ENCODE measurements around the gene NKG7.
"Not testable (repeated sequence)": the region's sequence is repeated elsewhere in the genome, so short reads cannot be mapped to it uniquely, and the experiment has no call there.

The NKG7 gene

DNA sequence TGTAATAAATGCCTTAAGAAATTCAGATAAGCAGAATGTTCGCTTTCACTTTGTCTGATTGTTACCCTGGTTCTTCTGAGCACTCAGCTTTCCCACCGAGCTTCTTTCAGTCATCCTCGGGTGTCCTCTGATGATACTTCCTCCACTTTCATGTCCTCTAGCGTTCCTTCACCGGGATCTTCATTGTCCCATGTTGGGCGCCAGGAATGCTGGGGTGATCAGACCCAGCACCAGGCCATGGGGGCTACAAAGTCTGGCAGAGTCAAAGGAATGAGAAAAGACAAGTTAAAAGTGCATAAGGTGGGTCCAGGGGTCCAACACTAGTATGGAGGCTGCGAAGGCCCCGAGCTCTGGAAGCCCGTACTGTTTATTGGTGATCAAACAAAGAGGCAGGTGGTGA, 29.7 kb upstream of the NKG7 start:
- H4K20me1 ChIP-seq (ENCODE audit: insufficient read depth, low read length) = no peaks in the 10 kb centered on the region
- H3K4me2 ChIP-seq (ENCODE audit: low read length) = no peak overlapping the region
- no peaks in the 10 kb centered on the region for H3K9me2 ChIP-seq (ENCODE audit: low read depth, low read length)
- H2AFZ ChIP-seq (ENCODE audit: low read length) = no peak overlapping the region
- H3K27me3 ChIP-seq (ENCODE audit: insufficient read depth, low read length) = no peaks in the 10 kb centered on the region
- TF ChIP-seq EZH2 (IDR thresholded peaks at IDR 0.05; ENCODE audit: borderline replicate concordance, low read length) = no peak
- TF ChIP-seq, protein P1, sequence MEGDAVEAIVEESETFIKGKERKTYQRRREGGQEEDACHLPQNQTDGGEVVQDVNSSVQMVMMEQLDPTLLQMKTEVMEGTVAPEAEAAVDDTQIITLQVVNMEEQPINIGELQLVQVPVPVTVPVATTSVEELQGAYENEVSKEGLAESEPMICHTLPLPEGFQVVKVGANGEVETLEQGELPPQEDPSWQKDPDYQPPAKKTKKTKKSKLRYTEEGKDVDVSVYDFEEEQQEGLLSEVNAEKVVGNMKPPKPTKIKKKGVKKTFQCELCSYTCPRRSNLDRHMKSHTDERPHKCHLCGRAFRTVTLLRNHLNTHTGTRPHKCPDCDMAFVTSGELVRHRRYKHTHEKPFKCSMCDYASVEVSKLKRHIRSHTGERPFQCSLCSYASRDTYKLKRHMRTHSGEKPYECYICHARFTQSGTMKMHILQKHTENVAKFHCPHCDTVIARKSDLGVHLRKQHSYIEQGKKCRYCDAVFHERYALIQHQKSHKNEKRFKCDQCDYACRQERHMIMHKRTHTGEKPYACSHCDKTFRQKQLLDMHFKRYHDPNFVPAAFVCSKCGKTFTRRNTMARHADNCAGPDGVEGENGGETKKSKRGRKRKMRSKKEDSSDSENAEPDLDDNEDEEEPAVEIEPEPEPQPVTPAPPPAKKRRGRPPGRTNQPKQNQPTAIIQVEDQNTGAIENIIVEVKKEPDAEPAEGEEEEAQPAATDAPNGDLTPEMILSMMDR (IDR thresholded peaks at IDR 0.05; ENCODE audit: low read length) = no peak
- H3F3A ChIP-seq (ENCODE audit: insufficient read depth, low read length) = no peaks in the 10 kb centered on the region
- H3K79me2 ChIP-seq (ENCODE audit: insufficient read depth, low read length) = no peaks in the 10 kb centered on the region
- H3K9ac ChIP-seq (ENCODE audit: low read length) = no peak overlapping the region
- H3K36me3 ChIP-seq (ENCODE audit: insufficient read depth, low read length) = no peaks in the 10 kb centered on the region; the same call in 1 of the 2 replicates
- H3K27ac ChIP-seq (ENCODE audit: low read depth, low read length, poor library complexity, severe bottlenecking) = no peak overlapping the region
- no peaks in the 10 kb centered on the region for H3K4me1 ChIP-seq (ENCODE audit: insufficient read depth, low read length, severe bottlenecking)
- H3K4me3 ChIP-seq (ENCODE audit: low read depth, low read length, poor library complexity, severe bottlenecking) = no peak overlapping the region
- peaks cover 7% of the 10 kb centered on the region; the same call in 1 of the 2 replicates for H3K9me3 ChIP-seq (ENCODE audit: low read length)

GRCh38 chr19:51399936-51400335, 27.5 kb upstream of the NKG7 start:
- not testable (repeated sequence) for H3K27me3 ChIP-seq (ENCODE audit: insufficient read depth, low read length); H3K9me3 ChIP-seq (ENCODE audit: low read length); H2AFZ ChIP-seq (ENCODE audit: low read length); H3K9ac ChIP-seq (ENCODE audit: low read length); H3K9me2 ChIP-seq (ENCODE audit: low read depth, low read length); H3K4me3 ChIP-seq (ENCODE audit: low read depth, low read length, poor library complexity, severe bottlenecking); H3K79me2 ChIP-seq (ENCODE audit: insufficient read depth, low read length); H4K20me1 ChIP-seq (ENCODE audit: insufficient read depth, low read length); H3K27ac ChIP-seq (ENCODE audit: low read depth, low read length, poor library complexity, severe bottlenecking); H3K36me3 ChIP-seq (ENCODE audit: insufficient read depth, low read length); H3F3A ChIP-seq (ENCODE audit: insufficient read depth, low read length); H3K4me2 ChIP-seq (ENCODE audit: low read length)
- H3K4me1 ChIP-seq (ENCODE audit: insufficient read depth, low read length, severe bottlenecking) = peaks cover 14% of the 10 kb centered on the region

GRCh38 chr19:51399231-51399630, 26.8 kb upstream of the NKG7 start:
- Histone ChIP-seq H3F3A (ENCODE audit: insufficient read depth, low read length) (no peaks in the 10 kb centered on the region), H4K20me1 (ENCODE audit: insufficient read depth, low read length) (no peaks in the 10 kb centered on the region), H3K4me1 (ENCODE audit: insufficient read depth, low read length, severe bottlenecking) (peaks cover 17% of the 10 kb centered on the region), H3K9ac (ENCODE audit: low read length) (no peak overlapping the region), H3K4me3 (ENCODE audit: low read depth, low read length, poor library complexity, severe bottlenecking) (no peak overlapping the region), H3K27me3 (ENCODE audit: insufficient read depth, low read length) (no peaks in the 10 kb centered on the region), H3K9me3 (ENCODE audit: low read length) (0 out of 2 replicates have a peak, but pooled peaks cover 7% of the 10 kb centered on the region), H3K4me2 (ENCODE audit: low read length) (no peak overlapping the region), H3K9me2 (ENCODE audit: low read depth, low read length) (no peaks in the 10 kb centered on the region), H3K79me2 (ENCODE audit: insufficient read depth, low read length) (no peaks in the 10 kb centered on the region), H3K36me3 (ENCODE audit: insufficient read depth, low read length) (no peaks in the 10 kb centered on the region; the same call in 1 of the 2 replicates), H2AFZ (ENCODE audit: low read length) (no peak overlapping the region), H3K27ac (ENCODE audit: low read depth, low read length, poor library complexity, severe bottlenecking) (no peak overlapping the region)
- TF ChIP-seq, protein P1 (IDR thresholded peaks at IDR 0.05; ENCODE audit: low read length) = no peak
- TF ChIP-seq EZH2 (IDR thresholded peaks at IDR 0.05; ENCODE audit: borderline replicate concordance, low read length) = no peak

DNA sequence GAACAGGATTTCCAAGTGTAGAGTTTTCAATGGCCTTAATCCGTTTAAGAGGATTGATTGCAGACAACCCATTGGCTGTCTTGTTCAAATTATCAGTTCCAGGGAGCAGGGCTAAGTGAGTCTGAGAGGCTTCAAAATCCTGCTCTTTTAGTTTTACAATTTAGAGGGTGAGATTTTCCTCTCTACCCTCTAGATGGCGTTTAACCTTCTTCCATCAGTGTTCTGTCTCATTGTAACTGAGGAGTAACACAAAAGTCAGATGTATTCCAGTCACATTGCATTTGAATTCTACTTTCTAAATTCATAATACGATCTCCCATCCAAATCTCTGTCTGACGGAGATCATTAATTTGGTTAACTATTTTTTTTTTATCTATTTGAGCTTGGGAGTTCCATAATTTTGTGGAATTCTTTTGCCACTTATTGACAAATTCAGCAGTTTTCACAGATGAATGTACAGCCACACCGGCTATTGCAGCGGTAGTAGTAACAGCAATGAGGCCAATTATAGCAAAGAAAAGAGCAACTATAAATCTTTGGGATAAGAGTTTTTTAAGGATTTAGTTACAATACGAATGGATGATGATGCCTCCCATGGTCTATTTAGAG, 25.7 kb upstream of the NKG7 start:
- peaks cover 23% of the 10 kb centered on the region for H3K4me1 ChIP-seq (ENCODE audit: insufficient read depth, low read length, severe bottlenecking)
- no peaks in the 10 kb centered on the region for H3K9me2 ChIP-seq (ENCODE audit: low read depth, low read length)
- no peak overlapping the region for H3K9ac ChIP-seq (ENCODE audit: low read length)
- H3K36me3 ChIP-seq (ENCODE audit: insufficient read depth, low read length) = no peaks in the 10 kb centered on the region; the same call in 1 of the 2 replicates
- H3K79me2 ChIP-seq (ENCODE audit: insufficient read depth, low read length) = no peaks in the 10 kb centered on the region
- 0 out of 2 replicates have a peak, but pooled peaks cover 7% of the 10 kb centered on the region for H3K9me3 ChIP-seq (ENCODE audit: low read length)
- TF ChIP-seq EZH2 (IDR thresholded peaks at IDR 0.05; ENCODE audit: borderline replicate concordance, low read length) = no peak
- TF ChIP-seq, protein P1 (IDR thresholded peaks at IDR 0.05; ENCODE audit: low read length) = peak; percentile 62
- H4K20me1 ChIP-seq (ENCODE audit: insufficient read depth, low read length) = no peaks in the 10 kb centered on the region
- H3K27ac ChIP-seq (ENCODE audit: low read depth, low read length, poor library complexity, severe bottlenecking) = no peak overlapping the region
- H3K27me3 ChIP-seq (ENCODE audit: insufficient read depth, low read length) = no peaks in the 10 kb centered on the region
- no peak overlapping the region for H3K4me3 ChIP-seq (ENCODE audit: low read depth, low read length, poor library complexity, severe bottlenecking)
- no peak overlapping the region for H3K4me2 ChIP-seq (ENCODE audit: low read length)
- no peak overlapping the region for H2AFZ ChIP-seq (ENCODE audit: low read length)
- no peaks in the 10 kb centered on the region for H3F3A ChIP-seq (ENCODE audit: insufficient read depth, low read length)

GRCh38 chr19:51397453-51397852, 25.0 kb upstream of the NKG7 start:
- H3K4me2 ChIP-seq (ENCODE audit: low read length); H4K20me1 ChIP-seq (ENCODE audit: insufficient read depth, low read length); H3K36me3 ChIP-seq (ENCODE audit: insufficient read depth, low read length); H3K79me2 ChIP-seq (ENCODE audit: insufficient read depth, low read length); H2AFZ ChIP-seq (ENCODE audit: low read length); H3K4me3 ChIP-seq (ENCODE audit: low read depth, low read length, poor library complexity, severe bottlenecking); H3K9me2 ChIP-seq (ENCODE audit: low read depth, low read length); H3K9me3 ChIP-seq (ENCODE audit: low read length); H3F3A ChIP-seq (ENCODE audit: insufficient read depth, low read length); H3K27me3 ChIP-seq (ENCODE audit: insufficient read depth, low read length); H3K9ac ChIP-seq (ENCODE audit: low read length); H3K27ac ChIP-seq (ENCODE audit: low read depth, low read length, poor library complexity, severe bottlenecking): not testable (repeated sequence)
- H3K4me1 ChIP-seq (ENCODE audit: insufficient read depth, low read length, severe bottlenecking) = peaks cover 23% of the 10 kb centered on the region

Data from OCI-LY1 (cell line).